Cardiac muscle cell (in vitro differentiated cells and primary cell): Measurements from ENCODE around the gene RAD52. TPM values are rescaled to one million over a fixed set of nuclear protein-coding genes. Genes with fewer than 3 reads are reported as not detected.
A peak's percentile ranks its signal among the peaks of the same experiment; 100 is the strongest.

Source experiments
- DNase-seq, 2 donors: peaks; one replicate each; pipeline versions ENCODE4 v3.0.0 to v3.0.0-alpha.2; 2010 to 2017; ENCODE audit warnings: low read depth in 1 of 2, low spot score in 1 of 2
- H3K27ac ChIP-seq: fragments of 200-600 bp; sonication (generic); 2 replicates; pipeline ENCODE4 v1.5.1; 2016
- H3K27me3 ChIP-seq: fragments of 200-600 bp; sonication (generic); 2 replicates; pipeline ENCODE4 v1.6.0; 2016; ENCODE audit warnings: control low read depth
- H3K36me3 ChIP-seq: fragments of 200-600 bp; sonication (generic); 2 replicates; pipeline ENCODE4 v1.5.1; 2016; ENCODE audit warnings: control low read depth
- H3K4me1 ChIP-seq: fragments of 200-600 bp; sonication (generic); 2 replicates; pipeline ENCODE4 v1.8.1; 2017; ENCODE audit warnings: low read depth, mild to moderate bottlenecking, mixed run types
- H3K4me3 ChIP-seq: fragments of 200-600 bp; sonication (generic); 2 replicates; pipeline ENCODE4 v1.5.1; 2016; ENCODE audit warnings: mild to moderate bottlenecking
- H3K9me3 ChIP-seq: fragments of 200-600 bp; sonication (generic); 2 replicates; pipeline ENCODE4 v1.5.1; 2017; ENCODE audit warnings: low read depth, mild to moderate bottlenecking, control low read depth
- CTCF ChIP-seq: IDR thresholded peaks from 2 replicates; pipeline ENCODE4 v1.5.1; 2012; ENCODE audit warnings: low read depth, mild to moderate bottlenecking, low read length
- polyA plus RNA-seq: library from polyadenylated mRNA; unstranded; fragments of >200 nt; fragmentation: Nextera tagmentation; extraction: Ambion mirVana; gene quantifications from 2 replicates; pipeline ENCODE4 v1.2.1, GENCODE V29; 2016
- total RNA-seq: library from RNA; depleted of rRNA; stranded (reverse); fragments of >200 nt; gene quantifications from 2 replicates; pipeline ENCODE4 v1.2.3, GENCODE V29; 2016

The RAD52 gene
- total and polyA plus RNA-seq, 2 experiments from 2014 or later, result 11.2 to 49.8 TPM

- peaks cover 3% of the 10 kb centered on the region for H3K36me3 ChIP-seq
- H3K4me3 ChIP-seq, result peak overlapping the region; percentile 53
- TF ChIP-seq CTCF, result no peak
- no peaks in the 10 kb centered on the region for H3K9me3 ChIP-seq
- peaks cover 6% of the 10 kb centered on the region for H3K4me1 ChIP-seq
- H3K27me3 ChIP-seq, result no peaks in the 10 kb centered on the region
- H3K27ac ChIP-seq, result peak overlapping the region; percentile 92
- no peak for DNase-seq
Measured at GRCh38 chr12:948238-948637, 1.3 kb downstream of the RAD52 start.

DNA sequence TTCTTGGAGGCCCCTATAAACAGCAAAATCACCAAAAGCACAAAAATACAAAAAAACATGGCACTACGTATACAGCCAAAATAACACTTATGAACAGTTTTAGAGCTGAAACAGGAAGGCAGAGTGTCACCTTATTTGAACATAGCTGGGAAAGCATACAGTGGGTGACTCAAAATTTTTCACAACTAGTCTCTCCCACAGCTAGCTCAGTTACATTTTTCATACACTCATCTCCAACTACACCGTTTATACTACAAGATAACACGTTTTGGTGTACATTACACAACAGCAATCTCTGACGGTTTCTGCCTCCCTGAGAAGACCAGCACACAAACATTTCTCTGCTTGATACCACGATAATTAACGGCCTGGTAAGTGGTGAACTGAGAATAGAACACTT is 2.9 kb downstream of the RAD52 start:
- no peak for TF ChIP-seq CTCF
- H3K27ac ChIP-seq, result peak overlapping the region; percentile 48

GRCh38 chr12:946212-946611 is 3.3 kb downstream of the RAD52 start:
- peak in 1 of 2 donors; percentile 13 for DNase-seq
- peaks cover 6% of the 10 kb centered on the region for H3K4me1 ChIP-seq
- no peak for TF ChIP-seq CTCF
- no peaks in the 10 kb centered on the region for H3K9me3 ChIP-seq
- no peaks in the 10 kb centered on the region for H3K27me3 ChIP-seq
- H3K36me3 ChIP-seq, result peaks cover 3% of the 10 kb centered on the region
- H3K4me3 ChIP-seq, result no peak overlapping the region
- peak overlapping the region; percentile 48 for H3K27ac ChIP-seq

More for the DNA sequence above, 2.9 kb downstream of the RAD52 start:
- DNase-seq, result peak in 1 of 2 donors; percentile 37
- Histone ChIP-seq H3K4me3 (no peak overlapping the region), H3K9me3 (no peaks in the 10 kb centered on the region), H3K36me3 (peaks cover 3% of the 10 kb centered on the region), H3K27me3 (no peaks in the 10 kb centered on the region), H3K4me1 (peaks cover 6% of the 10 kb centered on the region)

- H3K27me3 ChIP-seq, result no peaks in the 10 kb centered on the region
- no peaks in the 10 kb centered on the region for H3K9me3 ChIP-seq
- no peak overlapping the region for H3K4me3 ChIP-seq
- H3K36me3 ChIP-seq, result peaks cover 3% of the 10 kb centered on the region
- H3K4me1 ChIP-seq, result peaks cover 6% of the 10 kb centered on the region
- DNase-seq, result no peak
- TF ChIP-seq CTCF, result no peak
- no peak overlapping the region for H3K27ac ChIP-seq
Measured at GRCh38 chr12:944211-944610, 5.3 kb downstream of the RAD52 start.

GRCh38 chr12:943051-943450 is 6.4 kb downstream of the RAD52 start:
- Histone ChIP-seq H3K27me3 (no peaks in the 10 kb centered on the region), H3K9me3 (no peaks in the 10 kb centered on the region), H3K4me1 (no peaks in the 10 kb centered on the region), H3K36me3 (peaks cover 3% of the 10 kb centered on the region), H3K4me3 (no peak overlapping the region), H3K27ac (no peak overlapping the region)
- TF ChIP-seq CTCF, result no peak
- DNase-seq, result no peak

DNA sequence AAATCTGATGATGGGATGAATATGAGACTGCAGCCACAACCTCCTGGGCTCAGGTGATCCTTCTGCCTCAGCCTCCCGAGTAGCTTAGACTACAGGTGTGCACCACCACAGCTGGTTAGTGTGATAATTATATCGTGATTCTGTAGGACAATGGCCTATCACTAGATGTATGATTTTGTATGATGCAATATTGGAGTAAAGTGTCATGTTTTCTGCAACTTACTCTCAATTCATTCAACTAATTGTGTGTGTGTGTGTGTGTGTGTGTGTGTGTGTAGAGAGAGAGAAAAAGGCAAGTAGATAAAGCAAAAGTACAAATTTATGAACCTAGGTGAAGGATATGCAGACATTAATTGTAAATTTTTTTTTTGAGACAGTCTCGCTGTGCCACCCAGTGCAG is 10.7 kb downstream of the RAD52 start:
- Histone ChIP-seq H3K4me3 (no peak overlapping the region), H3K4me1 (peaks cover 3% of the 10 kb centered on the region), H3K27ac (no peak overlapping the region), H3K27me3 (no peaks in the 10 kb centered on the region), H3K9me3 (no peaks in the 10 kb centered on the region), H3K36me3 (no peaks in the 10 kb centered on the region)
- TF ChIP-seq CTCF, result no peak
- DNase-seq, result no peak
